ENCODE data around the gene GPI.
A peak's percentile ranks its signal among the peaks of the same experiment; 100 is the strongest.
"Not testable (repeated sequence)": the region's sequence is repeated elsewhere in the genome, so short reads cannot be mapped to it uniquely, and the experiment has no call there.

GPI gene

GRCh38 chr19:34364830-34365462 is at the start of gene GPI:
TSS of gene GPI (plus strand) at chr19:34365196. CDS start at chr19:34365267, 71 bp downstream.
- DNase-seq (ENCODE audit: low read depth in 2 of 2): peak; percentile 38 to 43

GRCh38 chr19:34316247-34316646 is 48.7 kb upstream of the GPI start:
- DNase-seq (ENCODE audit: low read depth in 2 of 2): no peak

GRCh38 chr19:34316741-34317301 is 48.2 kb upstream of the GPI start:
- no peak for DNase-seq (ENCODE audit: low read depth in 2 of 2)

DNA sequence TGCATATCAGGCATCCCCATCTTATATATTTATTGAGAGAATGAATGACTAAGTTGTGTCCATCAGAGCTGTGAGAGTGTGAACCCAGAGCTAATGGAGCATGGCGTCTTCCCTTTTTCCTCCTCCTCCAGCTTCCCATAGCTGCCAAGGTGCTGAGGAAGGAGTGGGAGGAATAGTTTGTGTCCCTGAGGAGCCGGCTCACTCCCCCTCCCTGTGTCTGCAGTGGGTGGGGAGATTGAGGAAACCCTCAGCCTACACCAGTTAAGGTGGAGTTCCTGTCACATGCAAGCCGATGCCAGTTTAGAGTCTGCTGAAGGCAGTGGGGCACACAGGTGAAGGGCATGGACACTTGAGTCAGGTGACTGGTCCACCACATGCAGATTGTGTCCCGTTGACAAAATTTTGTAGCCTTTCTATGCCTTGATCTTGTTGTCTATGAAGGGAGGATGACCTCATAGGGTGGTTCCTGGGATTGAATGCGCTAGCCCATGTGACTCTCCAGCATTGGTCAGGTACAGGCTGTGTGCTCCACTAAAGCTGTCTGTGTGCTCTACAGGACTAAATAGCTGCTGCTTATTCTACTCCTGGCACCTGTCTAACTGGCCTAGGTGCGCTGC is 47.6 kb upstream of the GPI start:
- no peak for DNase-seq (ENCODE audit: low read depth in 2 of 2)

GRCh38 chr19:34319230-34319585 is 45.8 kb upstream of the GPI start:
- DNase-seq (ENCODE audit: low read depth in 2 of 2): no peak

GRCh38 chr19:34319785-34320184 is 45.2 kb upstream of the GPI start:
- DNase-seq (ENCODE audit: low read depth in 2 of 2): no peak

DNA sequence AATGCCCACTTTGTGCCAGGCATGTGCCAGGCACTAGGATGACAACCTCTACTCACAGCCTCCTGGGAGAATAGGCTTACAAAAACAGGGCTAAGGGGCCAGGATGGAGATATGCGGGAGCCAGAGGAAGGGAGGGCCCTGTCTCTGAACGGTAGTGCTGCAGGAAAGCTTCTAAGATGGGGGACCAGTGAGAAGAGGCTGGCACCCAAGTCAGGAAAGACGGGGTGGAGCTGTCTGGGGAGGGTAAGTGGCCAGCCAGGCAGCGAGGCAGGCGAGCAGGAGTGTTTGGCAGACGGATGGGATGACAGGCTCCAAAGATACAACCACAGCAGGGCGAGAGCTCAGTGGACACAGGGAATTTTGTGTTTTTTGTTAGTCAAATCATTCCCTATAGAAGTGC is 44.7 kb upstream of the GPI start:
- DNase-seq (ENCODE audit: low read depth in 2 of 2): no peak

- no peak for DNase-seq (ENCODE audit: low read depth in 2 of 2)
Observed at GRCh38 chr19:34321735-34322134, 43.3 kb upstream of the GPI start.

GRCh38 chr19:34323433-34324204 is 41.4 kb upstream of the GPI start:
- no peak for DNase-seq (ENCODE audit: low read depth in 2 of 2)

DNA sequence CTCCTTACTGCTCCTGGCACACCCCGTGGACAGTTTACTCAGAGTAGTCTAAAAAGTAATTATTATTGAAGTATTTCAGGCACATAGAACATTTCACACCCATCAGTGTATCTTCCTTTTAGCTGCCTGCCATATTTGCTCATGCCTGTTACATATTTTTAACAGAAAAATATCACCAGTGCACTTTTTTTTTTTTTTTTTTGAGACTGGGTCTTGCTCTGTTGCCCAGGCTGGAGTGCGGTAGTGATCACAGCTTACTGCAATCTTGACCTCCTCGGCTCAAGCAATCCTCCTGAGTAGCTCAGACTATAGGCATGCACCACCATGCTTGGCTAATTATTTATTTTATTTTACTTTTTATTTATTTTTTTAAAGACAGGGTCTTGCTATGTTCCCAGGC is 40.7 kb upstream of the GPI start:
- no peak for DNase-seq (ENCODE audit: low read depth in 2 of 2)

GRCh38 chr19:34325181-34325580 is 39.8 kb upstream of the GPI start:
- no peak for DNase-seq (ENCODE audit: low read depth in 2 of 2)

- DNase-seq (ENCODE audit: low read depth in 2 of 2): no peak
Observed at GRCh38 chr19:34325981-34326787, 38.8 kb upstream of the GPI start.

DNA sequence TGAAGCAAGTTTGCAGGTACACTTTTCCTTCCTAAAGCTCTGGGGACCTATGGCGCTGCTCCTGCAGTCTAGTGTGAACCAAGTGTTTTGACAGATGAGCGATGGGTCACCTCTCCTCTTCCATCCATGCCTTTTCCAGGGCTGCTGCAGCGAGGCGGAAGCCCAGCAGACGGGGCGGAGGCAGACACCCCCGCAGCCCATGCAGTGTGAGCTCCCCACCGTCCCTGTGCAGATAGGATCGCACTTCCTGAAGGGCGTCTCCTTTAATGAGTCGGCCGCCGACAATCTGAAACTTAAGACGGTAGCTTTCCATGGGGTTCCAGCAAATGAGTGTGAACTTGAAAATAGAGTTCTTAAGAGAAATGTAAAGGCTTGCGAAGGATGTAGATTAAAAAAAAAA is 37.1 kb upstream of the GPI start:
- no peak for DNase-seq (ENCODE audit: low read depth in 2 of 2)

DNA sequence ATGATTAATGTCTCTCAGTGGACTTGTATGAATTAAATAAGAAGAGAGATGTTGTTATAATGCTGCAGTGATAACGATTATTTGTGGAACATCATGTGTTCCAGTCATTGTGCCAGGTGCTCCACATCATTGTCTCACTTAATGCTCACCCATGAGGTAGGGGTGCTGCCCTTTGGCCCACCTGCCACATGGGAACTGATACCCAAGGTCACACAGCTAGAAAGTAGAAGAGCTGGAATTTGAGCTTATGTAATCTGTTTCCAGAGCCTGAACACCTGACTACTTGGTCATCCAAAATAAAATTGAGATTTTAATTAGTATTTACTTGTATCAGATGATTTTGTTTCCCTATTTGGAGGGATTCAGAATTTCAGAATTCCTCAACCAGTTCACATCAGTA is 36.0 kb upstream of the GPI start:
- no peak for DNase-seq (ENCODE audit: low read depth in 2 of 2)

- DNase-seq (ENCODE audit: low read depth in 2 of 2): no peak
Observed at GRCh38 chr19:34330116-34330515, 34.9 kb upstream of the GPI start.

GRCh38 chr19:34330596-34330995 is 34.4 kb upstream of the GPI start:
- not testable (repeated sequence) for DNase-seq (ENCODE audit: low read depth in 2 of 2)

GRCh38 chr19:34331596-34331995 is 33.4 kb upstream of the GPI start:
- not testable (repeated sequence) for DNase-seq (ENCODE audit: low read depth in 2 of 2)

GRCh38 chr19:34332027-34332760 is 32.8 kb upstream of the GPI start:
- DNase-seq (ENCODE audit: low read depth in 2 of 2): no peak

GRCh38 chr19:34335914-34336313 is 29.1 kb upstream of the GPI start:
- DNase-seq (ENCODE audit: low read depth in 2 of 2): no peak

DNA sequence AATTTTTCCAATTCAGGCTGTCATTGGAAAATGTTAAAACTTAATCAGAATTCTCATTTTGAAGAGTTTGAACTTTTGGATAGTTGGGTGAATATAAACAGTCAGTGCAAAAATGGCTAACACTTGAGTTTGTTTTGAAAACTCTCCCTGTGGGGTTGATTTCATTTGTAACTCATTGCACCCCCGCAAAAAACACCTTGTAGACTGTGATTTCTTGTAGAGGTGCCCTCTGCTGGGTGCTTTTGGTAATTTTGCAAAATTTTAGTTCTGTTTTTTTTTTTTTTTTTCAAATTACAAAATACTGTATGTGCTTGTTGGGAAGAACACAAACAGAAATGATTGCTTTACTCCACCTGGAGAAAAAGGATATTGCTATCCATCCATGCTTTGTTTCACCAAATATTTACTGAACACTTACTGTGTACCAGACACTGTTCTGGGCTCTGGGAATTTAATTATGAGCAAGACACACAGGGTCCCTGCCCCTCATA is 28.2 kb upstream of the GPI start:
- DNase-seq (ENCODE audit: low read depth in 2 of 2): no peak

DNA sequence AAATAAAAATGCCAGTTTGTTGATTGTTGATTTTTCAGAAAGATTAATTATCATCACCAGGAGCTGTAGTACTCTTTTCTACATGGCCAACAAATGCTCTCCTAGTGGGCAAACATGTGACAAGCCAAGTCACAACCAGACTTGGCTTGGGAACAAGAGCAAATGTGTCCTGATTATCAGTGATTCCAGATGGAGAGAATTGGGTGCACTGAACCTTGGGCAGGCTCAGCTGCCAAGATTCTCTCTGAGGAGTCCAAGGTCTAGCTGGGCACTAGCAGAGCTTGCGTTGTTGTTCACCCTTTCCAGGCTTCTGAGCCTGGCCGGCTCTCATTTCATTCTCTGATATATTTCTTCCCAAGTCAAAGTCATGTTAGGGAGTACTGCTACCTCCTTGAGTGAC is 27.3 kb upstream of the GPI start:
- no peak for DNase-seq (ENCODE audit: low read depth in 2 of 2)
